Raji (cell line): ENCODE measurements around the gene IKZF3.
A peak's percentile ranks its signal among the peaks of the same experiment; 100 is the strongest.

ENCODE experiments used
- POLR2A ChIP-seq: IDR thresholded peaks from 2 replicates; pipeline ENCODE4 v1.6.1; 2011; ENCODE audit warnings: low read depth, low read length, control low read depth; ENCODE audit not compliant: insufficient read depth

IKZF3 gene

GRCh38 chr17:39863918-39864746 lies at the start of gene IKZF3:
IKZF3 (minus strand) TSS chr17:39864312; CDS start chr17:39864126, 186 bp downstream.
- TF ChIP-seq POLR2A: peak; percentile 63

- no peak for TF ChIP-seq POLR2A
These were observed 44.8 kb upstream of the IKZF3 start for GRCh38 chr17:39908789-39909352.

- no peak for TF ChIP-seq POLR2A
These were observed 40.8 kb upstream of the IKZF3 start for GRCh38 chr17:39904990-39905288.

GRCh38 chr17:39903158-39903884 lies 39.2 kb upstream of the IKZF3 start:
- TF ChIP-seq POLR2A: no peak

GRCh38 chr17:39899215-39899614 lies 35.1 kb upstream of the IKZF3 start:
- no peak for TF ChIP-seq POLR2A

- no peak for TF ChIP-seq POLR2A
These were observed 34.0 kb upstream of the IKZF3 start for GRCh38 chr17:39898088-39898487.

- TF ChIP-seq POLR2A: no peak
These were observed 30.7 kb upstream of the IKZF3 start for GRCh38 chr17:39894681-39895376.

- no peak for TF ChIP-seq POLR2A
These were observed 25.1 kb upstream of the IKZF3 start for GRCh38 chr17:39889200-39889599.

GRCh38 chr17:39887078-39887477 lies 23.0 kb upstream of the IKZF3 start:
- no peak for TF ChIP-seq POLR2A

- no peak for TF ChIP-seq POLR2A
These were observed 8.6 kb upstream of the IKZF3 start for GRCh38 chr17:39872751-39873150.

GRCh38 chr17:39871801-39872200 lies 7.7 kb upstream of the IKZF3 start:
- TF ChIP-seq POLR2A: no peak

GRCh38 chr17:39870776-39871175 lies 6.7 kb upstream of the IKZF3 start:
- TF ChIP-seq POLR2A: no peak

GRCh38 chr17:39868554-39868942 lies 4.4 kb upstream of the IKZF3 start:
- TF ChIP-seq POLR2A: no peak

- TF ChIP-seq POLR2A: no peak
These were observed 3.9 kb upstream of the IKZF3 start, which contains the start of gene ZPBP2 for GRCh38 chr17:39867880-39868553. ZPBP2 (plus strand) TSS chr17:39868202; CDS start chr17:39868355, 153 bp downstream.
